Measurements from ENCODE around the gene STYXL1.

The STYXL1 gene

DNA sequence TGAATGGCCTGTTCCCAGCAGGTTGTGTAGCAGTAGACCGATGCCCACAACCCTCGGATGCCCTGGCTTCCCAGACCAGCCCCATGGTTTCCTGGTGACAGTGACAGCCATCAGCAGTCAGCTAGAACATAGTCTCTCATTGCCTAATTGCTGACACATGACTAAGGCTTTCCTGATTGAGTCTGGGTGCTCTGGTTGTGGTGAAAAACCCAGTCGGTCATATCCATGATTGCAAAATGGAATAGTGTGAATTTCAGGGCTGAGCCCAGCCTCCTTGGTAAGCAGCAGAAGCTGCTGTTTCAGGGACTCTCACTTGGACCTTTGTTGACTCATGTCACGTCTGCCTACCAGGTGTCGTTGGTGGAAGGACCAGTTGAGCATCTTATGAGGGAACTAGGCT is 96.3 kb downstream of the STYXL1 start:
- no peak for ATAC-seq

DNA sequence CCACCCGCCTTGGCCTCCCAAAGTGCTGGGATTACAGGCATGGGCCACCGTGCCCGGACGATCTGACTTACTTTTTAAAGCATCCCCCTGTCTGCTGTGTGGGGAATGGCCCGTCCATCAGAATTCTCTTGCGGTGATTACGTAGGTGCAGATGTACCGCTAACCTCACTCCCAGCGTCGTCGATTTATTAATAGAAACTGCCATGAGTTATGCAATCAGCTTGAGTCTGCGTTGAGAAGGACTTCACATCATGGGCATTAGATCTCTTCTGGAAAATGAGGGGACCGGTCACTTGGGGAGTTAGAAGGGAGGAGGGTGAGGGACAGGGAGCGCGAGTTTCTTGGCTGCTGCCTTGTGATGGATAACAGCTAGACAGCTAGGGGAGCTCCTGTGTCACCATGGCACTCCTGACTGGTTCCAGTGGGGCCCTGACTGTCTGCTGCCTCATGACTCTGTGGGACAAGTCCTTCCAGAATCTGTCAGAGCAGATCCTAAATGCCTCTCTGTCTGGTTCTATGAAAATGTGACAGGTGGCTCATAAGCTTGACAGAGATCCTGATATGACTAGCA is 97.6 kb downstream of the STYXL1 start:
- no peak for ATAC-seq

DNA sequence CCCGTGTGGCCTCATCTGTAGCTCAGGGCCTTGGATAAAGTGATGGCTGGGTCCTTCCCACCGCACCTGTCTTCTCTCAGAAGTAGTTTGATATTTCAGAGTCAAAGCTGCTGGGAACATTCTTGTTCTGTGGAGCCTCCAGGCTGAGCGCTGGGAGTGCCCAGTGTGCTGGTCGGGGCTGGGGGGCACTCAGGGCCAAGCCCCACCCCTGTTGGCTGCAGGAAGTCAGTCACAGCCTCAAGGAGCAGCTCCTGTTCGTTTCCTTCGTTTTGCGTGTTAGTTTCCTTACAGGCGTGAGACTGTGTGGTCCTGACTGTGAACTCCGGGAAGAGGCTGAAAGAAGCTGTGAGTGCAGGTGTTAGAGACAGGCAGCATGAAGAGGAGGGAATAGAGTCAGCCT is 99.6 kb downstream of the STYXL1 start:
- no peak for ATAC-seq
